ENCODE results near the gene SPATA31D1.

Gene SPATA31D1

GRCh38 chr9:81986051-81986450, 2.5 kb upstream of the SPATA31D1 start:
- Mint-ChIP-seq H3K36me3 (ENCODE audit: low read depth) (no peaks in the 10 kb centered on the region), H3K27me3 (ENCODE audit: low read depth) (no peaks in the 10 kb centered on the region), H3K4me1 (ENCODE audit: low read depth) (no peaks in the 10 kb centered on the region), H3K4me3 (no peak overlapping the region), H3K9me3 (no peaks in the 10 kb centered on the region), H3K27ac (no peak overlapping the region)

- H3K4me3 Mint-ChIP-seq = no peak overlapping the region
- no peaks in the 10 kb centered on the region for H3K27me3 Mint-ChIP-seq (ENCODE audit: low read depth)
- H3K36me3 Mint-ChIP-seq (ENCODE audit: low read depth) = no peaks in the 10 kb centered on the region
- H3K27ac Mint-ChIP-seq = no peak overlapping the region
- no peaks in the 10 kb centered on the region for H3K4me1 Mint-ChIP-seq (ENCODE audit: low read depth)
- peaks cover 12% of the 10 kb centered on the region for H3K9me3 Mint-ChIP-seq
Observed at GRCh38 chr9:81989700-81990099, 1.1 kb downstream of the SPATA31D1 start.

DNA sequence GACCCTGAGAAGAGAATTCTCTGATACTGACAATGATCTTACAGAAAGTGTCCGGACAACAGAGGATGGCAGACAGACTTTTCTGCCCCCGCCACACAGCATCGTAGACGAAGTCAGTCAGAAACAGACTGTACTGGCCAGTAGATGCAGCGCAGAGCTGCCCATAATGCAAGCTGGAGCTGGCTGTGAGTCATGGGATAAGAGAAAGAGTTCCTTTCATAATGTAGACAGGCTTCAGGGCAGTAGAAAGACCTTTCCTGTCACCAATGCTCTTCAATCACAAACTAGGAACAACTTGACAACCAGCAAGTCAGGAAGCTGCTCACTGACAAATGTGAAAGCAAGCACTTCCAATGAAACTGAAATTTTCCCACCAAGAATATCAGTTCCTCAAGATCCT, 5.1 kb downstream of the SPATA31D1 start:
- Mint-ChIP-seq H3K9me3 (peaks cover 12% of the 10 kb centered on the region), H3K36me3 (ENCODE audit: low read depth) (no peaks in the 10 kb centered on the region), H3K4me1 (ENCODE audit: low read depth) (no peaks in the 10 kb centered on the region), H3K4me3 (no peak overlapping the region), H3K27ac (no peak overlapping the region), H3K27me3 (ENCODE audit: low read depth) (no peaks in the 10 kb centered on the region)

DNA sequence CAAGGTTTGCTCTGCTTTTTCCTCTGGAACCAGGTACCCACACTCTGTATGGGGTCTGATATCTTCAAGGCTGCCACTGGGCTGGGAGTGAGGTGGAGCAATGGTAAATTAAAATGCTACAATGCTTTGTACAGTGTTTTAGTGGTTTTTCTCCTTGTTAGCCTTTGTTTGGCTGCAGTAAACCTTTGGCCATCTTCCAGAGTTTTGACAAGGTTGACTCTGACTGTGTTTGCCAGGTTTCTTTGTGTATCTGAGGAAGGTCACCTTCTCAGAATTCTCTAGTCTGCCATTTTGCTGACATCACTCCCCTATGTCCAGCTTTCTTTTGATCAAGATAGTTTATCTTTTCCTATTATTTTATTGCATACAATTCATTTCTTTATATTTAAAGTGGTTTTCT, 11.2 kb downstream of the SPATA31D1 start:
- no peaks in the 10 kb centered on the region for H3K9me3 Mint-ChIP-seq
- no peak overlapping the region for H3K4me3 Mint-ChIP-seq
- no peaks in the 10 kb centered on the region for H3K4me1 Mint-ChIP-seq (ENCODE audit: low read depth)
- H3K36me3 Mint-ChIP-seq (ENCODE audit: low read depth) = no peaks in the 10 kb centered on the region
- H3K27me3 Mint-ChIP-seq (ENCODE audit: low read depth) = no peaks in the 10 kb centered on the region
- no peak overlapping the region for H3K27ac Mint-ChIP-seq

DNA sequence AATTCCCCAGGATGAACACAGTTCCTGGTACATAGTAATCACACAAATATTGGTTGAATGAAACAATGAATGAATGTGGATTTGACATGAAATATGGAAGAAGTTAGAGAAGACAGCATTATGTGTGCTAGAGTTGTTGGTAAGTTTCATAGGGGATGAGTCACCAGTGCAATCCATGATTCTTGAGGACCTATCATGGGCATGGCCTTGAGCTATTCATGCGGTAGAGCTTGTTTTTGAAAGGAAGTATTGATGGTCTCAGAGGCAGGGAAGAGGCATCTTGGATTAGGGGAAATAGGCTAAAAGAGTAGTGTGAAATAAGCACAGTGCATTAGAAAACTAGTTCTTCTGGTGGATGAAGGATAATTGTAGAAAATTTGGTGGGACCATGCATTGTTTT, 22.1 kb downstream of the SPATA31D1 start:
- Mint-ChIP-seq H3K36me3 (ENCODE audit: low read depth) (no peaks in the 10 kb centered on the region), H3K27me3 (ENCODE audit: low read depth) (no peaks in the 10 kb centered on the region)

GRCh38 chr9:82011133-82011532, 22.6 kb downstream of the SPATA31D1 start:
- H3K27ac Mint-ChIP-seq = no peak overlapping the region

More for the DNA sequence above, 22.1 kb downstream of the SPATA31D1 start:
- H3K4me3 Mint-ChIP-seq = no peak overlapping the region
- no peaks in the 10 kb centered on the region for H3K4me1 Mint-ChIP-seq (ENCODE audit: low read depth)
- peaks cover 10% of the 10 kb centered on the region for H3K9me3 Mint-ChIP-seq
- no peak overlapping the region for H3K27ac Mint-ChIP-seq

GRCh38 chr9:82012276-82012675, 23.7 kb downstream of the SPATA31D1 start:
- Mint-ChIP-seq H3K9me3 (peaks cover 15% of the 10 kb centered on the region), H3K27me3 (ENCODE audit: low read depth) (no peaks in the 10 kb centered on the region), H3K4me1 (ENCODE audit: low read depth) (no peaks in the 10 kb centered on the region), H3K27ac (no peak overlapping the region), H3K4me3 (no peak overlapping the region), H3K36me3 (ENCODE audit: low read depth) (no peaks in the 10 kb centered on the region)

More at GRCh38 chr9:82011133-82011532, 22.6 kb downstream of the SPATA31D1 start:
- Mint-ChIP-seq H3K4me3 (no peak overlapping the region), H3K36me3 (ENCODE audit: low read depth) (no peaks in the 10 kb centered on the region), H3K9me3 (peaks cover 10% of the 10 kb centered on the region), H3K27me3 (ENCODE audit: low read depth) (no peaks in the 10 kb centered on the region), H3K4me1 (ENCODE audit: low read depth) (no peaks in the 10 kb centered on the region)

- H3K36me3 Mint-ChIP-seq (ENCODE audit: low read depth) = no peaks in the 10 kb centered on the region
Observed at GRCh38 chr9:82020331-82020730, 31.8 kb downstream of the SPATA31D1 start.

GRCh38 chr9:82021198-82021597, 32.6 kb downstream of the SPATA31D1 start:
- no peak overlapping the region for H3K4me3 Mint-ChIP-seq
- H3K27me3 Mint-ChIP-seq (ENCODE audit: low read depth) = no peaks in the 10 kb centered on the region
- no peak overlapping the region for H3K27ac Mint-ChIP-seq
- H3K9me3 Mint-ChIP-seq = peaks cover 25% of the 10 kb centered on the region
- H3K4me1 Mint-ChIP-seq (ENCODE audit: low read depth) = no peaks in the 10 kb centered on the region
- H3K36me3 Mint-ChIP-seq (ENCODE audit: low read depth) = no peaks in the 10 kb centered on the region

More at GRCh38 chr9:82020331-82020730, 31.8 kb downstream of the SPATA31D1 start:
- Mint-ChIP-seq H3K27me3 (ENCODE audit: low read depth) (no peaks in the 10 kb centered on the region), H3K4me1 (ENCODE audit: low read depth) (no peaks in the 10 kb centered on the region), H3K27ac (no peak overlapping the region), H3K9me3 (peaks cover 25% of the 10 kb centered on the region), H3K4me3 (no peak overlapping the region)

DNA sequence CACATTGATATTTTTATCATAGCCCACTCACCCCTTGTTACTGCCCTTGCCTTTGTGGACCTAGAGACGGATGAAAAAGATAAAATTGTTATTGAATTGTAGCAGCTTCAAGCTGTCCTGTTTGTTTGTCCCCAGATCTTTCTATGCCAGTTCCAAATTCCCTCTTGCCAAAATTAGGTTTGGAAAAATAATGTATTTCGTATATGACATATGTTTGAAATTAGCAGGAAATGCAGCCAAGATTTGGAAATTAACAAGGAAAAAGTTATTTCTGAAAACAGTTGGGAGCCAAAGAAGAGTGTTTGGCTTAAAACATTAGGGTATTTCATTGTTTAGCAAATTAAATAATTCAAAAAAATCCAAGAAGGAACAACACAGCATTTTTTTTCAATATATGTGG, 33.5 kb downstream of the SPATA31D1 start:
- H3K4me1 Mint-ChIP-seq (ENCODE audit: low read depth) = no peaks in the 10 kb centered on the region
- H3K36me3 Mint-ChIP-seq (ENCODE audit: low read depth) = no peaks in the 10 kb centered on the region
- H3K27me3 Mint-ChIP-seq (ENCODE audit: low read depth) = no peaks in the 10 kb centered on the region
- no peak overlapping the region for H3K4me3 Mint-ChIP-seq
- H3K9me3 Mint-ChIP-seq = peaks cover 20% of the 10 kb centered on the region
- no peak overlapping the region for H3K27ac Mint-ChIP-seq

DNA sequence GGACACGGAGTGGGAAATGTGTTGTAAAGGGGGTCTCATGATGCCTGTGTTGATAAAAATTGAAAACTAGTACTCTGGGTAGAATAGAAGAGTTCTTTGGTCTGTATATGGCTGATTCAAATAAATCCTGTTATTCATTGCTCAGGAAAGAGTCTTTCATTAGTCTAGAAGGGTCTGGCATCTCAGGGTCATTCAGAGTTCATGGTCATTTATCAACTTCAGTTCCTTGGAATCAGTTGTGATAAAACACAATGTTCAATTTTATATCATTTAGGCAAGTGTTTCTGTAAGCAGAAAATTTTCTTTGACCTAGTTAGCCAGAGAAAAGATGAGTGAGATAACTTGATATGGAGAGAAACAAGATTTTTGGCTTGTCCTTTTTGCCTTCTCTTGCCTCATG, 36.3 kb downstream of the SPATA31D1 start:
- Mint-ChIP-seq H3K9me3 (peaks cover 12% of the 10 kb centered on the region), H3K27ac (no peak overlapping the region), H3K27me3 (ENCODE audit: low read depth) (no peaks in the 10 kb centered on the region), H3K36me3 (ENCODE audit: low read depth) (no peaks in the 10 kb centered on the region), H3K4me1 (ENCODE audit: low read depth) (no peaks in the 10 kb centered on the region), H3K4me3 (no peak overlapping the region)

GRCh38 chr9:82031538-82032280, 43.1 kb downstream of the SPATA31D1 start:
- H3K36me3 Mint-ChIP-seq (ENCODE audit: low read depth) = no peaks in the 10 kb centered on the region
- no peaks in the 10 kb centered on the region for H3K4me1 Mint-ChIP-seq (ENCODE audit: low read depth)
- H3K27me3 Mint-ChIP-seq (ENCODE audit: low read depth) = no peaks in the 10 kb centered on the region
- no peaks in the 10 kb centered on the region for H3K9me3 Mint-ChIP-seq
- no peak overlapping the region for H3K4me3 Mint-ChIP-seq
- H3K27ac Mint-ChIP-seq = no peak overlapping the region

GRCh38 chr9:82034956-82035731, 46.6 kb downstream of the SPATA31D1 start:
- no peak overlapping the region for H3K27ac Mint-ChIP-seq
- H3K36me3 Mint-ChIP-seq (ENCODE audit: low read depth) = no peaks in the 10 kb centered on the region
- H3K9me3 Mint-ChIP-seq = no peaks in the 10 kb centered on the region
- H3K27me3 Mint-ChIP-seq (ENCODE audit: low read depth) = no peaks in the 10 kb centered on the region
- no peak overlapping the region for H3K4me3 Mint-ChIP-seq
- no peaks in the 10 kb centered on the region for H3K4me1 Mint-ChIP-seq (ENCODE audit: low read depth)

- Mint-ChIP-seq H3K36me3 (ENCODE audit: low read depth) (no peaks in the 10 kb centered on the region), H3K4me3 (no peak overlapping the region), H3K4me1 (ENCODE audit: low read depth) (no peaks in the 10 kb centered on the region), H3K9me3 (no peaks in the 10 kb centered on the region), H3K27me3 (ENCODE audit: low read depth) (no peaks in the 10 kb centered on the region), H3K27ac (no peak overlapping the region)
Observed at GRCh38 chr9:82036086-82036485, 47.5 kb downstream of the SPATA31D1 start.

GRCh38 chr9:82037126-82037525, 48.6 kb downstream of the SPATA31D1 start:
- H3K27ac Mint-ChIP-seq = no peak overlapping the region
- H3K9me3 Mint-ChIP-seq = no peaks in the 10 kb centered on the region
- H3K36me3 Mint-ChIP-seq (ENCODE audit: low read depth) = no peaks in the 10 kb centered on the region
- H3K27me3 Mint-ChIP-seq (ENCODE audit: low read depth) = no peaks in the 10 kb centered on the region
- no peaks in the 10 kb centered on the region for H3K4me1 Mint-ChIP-seq (ENCODE audit: low read depth)
- no peak overlapping the region for H3K4me3 Mint-ChIP-seq
